Liver (tissue), 9 donors: ENCODE measurements around the gene IFRD1. TPM values are rescaled to one million over a fixed set of nuclear protein-coding genes. Genes with fewer than 3 reads are reported as not detected.

Experiments
- DNase-seq: peaks from one replicate; pipeline ENCODE4 v3.0.0-alpha.2; 2017; ENCODE audit warnings: low spot score
- H3K27ac ChIP-seq, 2 donors: one replicate each; pipeline ENCODE4 v1.7.0; 2013; ENCODE audit warnings: inconsistent platforms in 2 of 2, low read length in 2 of 2, control low read depth in 1 of 2, low read depth in 1 of 2, mild to moderate bottlenecking in 1 of 2
- H3K27me3 ChIP-seq, 4 donors: one replicate each; pipeline versions ENCODE4 v1.6.1 to v1.7.0; 2013; ENCODE audit warnings: low read length in 3 of 4, inconsistent platforms in 1 of 4, mild to moderate bottlenecking in 1 of 4, moderate library complexity in 1 of 4; ENCODE audit not compliant: control insufficient read depth in 4 of 4, insufficient read depth in 4 of 4
- H3K36me3 ChIP-seq, 4 donors: one replicate each; pipeline versions ENCODE4 v1.6.1 to v1.7.0; 2013; ENCODE audit warnings: low read length in 3 of 4, mild to moderate bottlenecking in 3 of 4, low read depth in 1 of 4, moderate library complexity in 1 of 4; ENCODE audit not compliant: control insufficient read depth in 4 of 4, insufficient read depth in 3 of 4
- H3K4me1 ChIP-seq, 4 donors: one replicate each; pipeline versions ENCODE4 v1.6.1 to v1.7.0; 2013; ENCODE audit warnings: low read length in 3 of 4, mild to moderate bottlenecking in 3 of 4, moderate library complexity in 1 of 4; ENCODE audit not compliant: control insufficient read depth in 4 of 4, insufficient read depth in 4 of 4
- H3K4me3 ChIP-seq, 3 donors: one replicate each; pipeline versions ENCODE4 v1.6.1 to v1.7.0; 2013; ENCODE audit warnings: low read length in 3 of 3, control low read depth in 1 of 3, low read depth in 1 of 3, mild to moderate bottlenecking in 1 of 3
- H3K9ac ChIP-seq, 2 donors: one replicate each; pipeline ENCODE4 v1.7.0; 2013; ENCODE audit warnings: low read length in 2 of 2, mild to moderate bottlenecking in 2 of 2, moderate library complexity in 2 of 2, control low read depth in 1 of 2, low read depth in 1 of 2
- H3K9me3 ChIP-seq, 4 donors: one replicate each; pipeline versions ENCODE4 v1.6.1 to v1.7.0; 2013; ENCODE audit warnings: low read length in 3 of 4; ENCODE audit not compliant: control insufficient read depth in 4 of 4
- CTCF ChIP-seq: fragments of 150-350 bp; IDR thresholded peaks from 2 replicates; pipeline ENCODE4 v1.5.1; 2017; ENCODE audit warnings: improper control_type of control experiment, low read depth, low read length; ENCODE audit not compliant: missing input control
- EGR1 ChIP-seq, 2 donors: IDR thresholded peaks; 2 replicates each; pipeline ENCODE4 v1.6.1; 2016 to 2018; ENCODE audit warnings: antibody characterized with exemption in 2 of 2, low read depth in 2 of 2
- FOXA1 ChIP-seq: IDR thresholded peaks from 2 replicates; pipeline ENCODE4 v1.6.1; 2016; ENCODE audit warnings: antibody characterized with exemption
- FOXA2 ChIP-seq: IDR thresholded peaks from 2 replicates; pipeline ENCODE4 v1.6.1; 2016; ENCODE audit warnings: antibody characterized with exemption
- GABPA ChIP-seq, 2 donors: IDR thresholded peaks in 1 of 2; conservative IDR thresholded peaks in 1 of 2; 2 replicates each; pipeline ENCODE4 v1.6.1; 2016; ENCODE audit warnings: antibody characterized with exemption in 2 of 2, mild to moderate bottlenecking in 1 of 2, moderate library complexity in 1 of 2
- HNF4A ChIP-seq, 2 donors: conservative IDR thresholded peaks; 2 replicates each; pipeline ENCODE4 v1.6.1; 2016; ENCODE audit warnings: antibody characterized with exemption in 2 of 2, mild to moderate bottlenecking in 2 of 2
- HNF4G ChIP-seq: IDR thresholded peaks from 2 replicates; pipeline ENCODE4 v1.6.1; 2016; ENCODE audit warnings: antibody characterized with exemption
- JUND ChIP-seq, 2 donors: IDR thresholded peaks; 2 replicates each; pipeline ENCODE4 v1.6.1; 2016; ENCODE audit warnings: antibody characterized with exemption in 2 of 2
- NR2F2 ChIP-seq: IDR thresholded peaks from 2 replicates; pipeline ENCODE4 v1.6.1; 2016; ENCODE audit warnings: antibody characterized with exemption
- RXRA ChIP-seq, 2 donors: IDR thresholded peaks; 2 replicates each; pipeline ENCODE4 v1.6.1; 2017 to 2018; ENCODE audit warnings: antibody characterized with exemption in 2 of 2, mild to moderate bottlenecking in 1 of 2
- SP1 ChIP-seq: IDR thresholded peaks from 2 replicates; pipeline ENCODE4 v1.6.1; 2018; ENCODE audit warnings: antibody characterized with exemption, mild to moderate bottlenecking
- whole genome bisulfite sequencing: extraction: QIAGEN DNeasy Blood & Tissue Kit; methylation state at CpG from one replicate; pipeline ENCODE4 v1.1.7; 2013; 5-methylcytosine and 5-hydroxymethylcytosine counted together
- polyA plus RNA-seq, 2 donors: library from polyadenylated mRNA; stranded (reverse) in 1 of 2; unstranded in 1 of 2; fragments of 200-250 nt in 1 of 2; fragments of >200 nt in 1 of 2; fragmentation: Nextera tagmentation in 1 of 2; extraction: Ambion mirVana in 1 of 2; gene quantifications; one replicate each; pipeline versions ENCODE4 v1.2.1 to v1.2.3, GENCODE V29; 2013 to 2015
- total RNA-seq, 2 donors: library from RNA; depleted of rRNA; stranded (reverse); fragments of >200 nt; gene quantifications; one replicate each; pipeline ENCODE4 v1.2.3, GENCODE V29; 2014
- donor health status: healthy.
- donor health status: healthy.
- donor health status: healthy.
- donor health status: healthy.
- donor health status: healthy.

Gene IFRD1
- total and polyA plus RNA-seq, 4 donors, result 7.7 to 35.6 (median 21.1) TPM

GRCh38 chr7:112497481-112497880 is 47.2 kb downstream of the IFRD1 start:
- H3K4me1 ChIP-seq, result peaks cover 0 to 7% (median 2%) of the 10 kb centered on the region in 4 donors
- no peak overlapping the region for H3K4me3 ChIP-seq
- no peaks in the 10 kb centered on the region for H3K27me3 ChIP-seq
- WGBS, result 53% methylated on average over 2 of the region's 2 CpGs
- no peak overlapping the region for H3K27ac ChIP-seq
- H3K9me3 ChIP-seq, result no peaks in the 10 kb centered on the region
- H3K9ac ChIP-seq, result no peak overlapping the region
- no peak for TF ChIP-seq HNF4A (conservative IDR thresholded peaks at IDR 0.05)
- no peak for TF ChIP-seq RXRA (IDR thresholded peaks at IDR 0.05)
- TF ChIP-seq FOXA1, result no peak
- DNase-seq, result no peak
- no peaks in the 10 kb centered on the region for H3K36me3 ChIP-seq

- Histone ChIP-seq H3K4me3 (no peak overlapping the region), H3K4me1 (peaks cover 0 to 3% (median under 1%) of the 10 kb centered on the region in 4 donors), H3K27me3 (no peaks in the 10 kb centered on the region), H3K9me3 (no peaks in the 10 kb centered on the region), H3K36me3 (no peaks in the 10 kb centered on the region), H3K27ac (no peak overlapping the region), H3K9ac (no peak overlapping the region)
- DNase-seq, result no peak
- 96% methylated on average over 3 of the region's 3 CpGs for WGBS
- no peak for TF ChIP-seq CTCF
Observed at GRCh38 chr7:112500619-112501018, 50.4 kb downstream of the IFRD1 start.

GRCh38 chr7:112501801-112502503 is 51.7 kb downstream of the IFRD1 start:
- Histone ChIP-seq H3K9ac (no peak overlapping the region), H3K27me3 (no peaks in the 10 kb centered on the region), H3K36me3 (no peaks in the 10 kb centered on the region), H3K4me1 (no peaks in the 10 kb centered on the region), H3K4me3 (no peak overlapping the region), H3K27ac (no peak overlapping the region), H3K9me3 (no peaks in the 10 kb centered on the region)
- 65% methylated on average over 7 of the region's 7 CpGs for WGBS
- no peak for DNase-seq
- TF ChIP-seq FOXA2 (no peak), HNF4G (no peak), SP1 (no peak), JUND (IDR thresholded peaks at IDR 0.05) (no peak), CTCF (no peak), NR2F2 (no peak), RXRA (IDR thresholded peaks at IDR 0.05) (no peak), EGR1 (IDR thresholded peaks at IDR 0.05; ENCODE audit: low read depth in 2 of 2) (no peak), HNF4A (conservative IDR thresholded peaks at IDR 0.05) (no peak), GABPA (IDR thresholded peaks at IDR 0.05 in 1 of 2, conservative IDR thresholded peaks at IDR 0.05 in 1 of 2) (no peak)
